Measurements from ENCODE around the gene FAM180A.

The FAM180A gene

DNA sequence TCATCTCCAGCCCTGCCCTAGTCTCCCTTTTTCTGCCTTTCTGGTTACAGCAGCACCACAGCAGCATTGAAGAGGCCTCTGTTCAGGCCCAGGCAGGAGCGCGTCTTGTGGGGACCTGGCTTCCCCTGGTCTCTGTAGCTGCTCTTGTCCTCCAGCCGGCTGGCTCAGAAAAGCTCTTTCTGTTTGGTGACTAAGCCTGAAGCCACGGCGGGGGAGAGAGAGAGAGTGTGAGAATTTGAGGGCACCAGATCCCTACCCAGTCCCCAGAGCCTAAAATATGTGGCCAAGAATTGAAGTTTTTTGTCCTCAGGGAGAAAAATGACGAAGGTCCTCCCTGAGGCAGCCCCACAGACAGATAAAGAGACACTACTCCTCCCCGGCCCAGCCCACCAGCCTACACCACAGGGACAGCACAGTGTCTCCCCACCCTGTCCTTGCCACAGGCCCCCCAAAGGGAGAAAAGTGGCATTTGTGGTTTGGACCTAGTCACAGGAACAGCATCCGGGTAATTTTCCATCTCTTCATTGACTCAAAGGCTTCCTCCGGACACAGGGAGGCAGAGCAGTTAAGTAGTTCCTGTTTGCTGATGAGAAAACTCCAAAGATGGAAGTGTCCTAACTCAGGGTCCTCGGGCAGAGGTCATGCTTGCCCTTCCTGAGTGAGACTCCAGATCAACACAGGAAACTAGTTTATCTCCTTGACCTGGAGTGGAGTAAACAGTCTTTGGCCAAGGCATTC lies 13.3 kb upstream of the FAM180A start:
- DNase-seq (ENCODE audit: low read depth, low spot score): no peak
- no peaks in the 10 kb centered on the region for H3K36me3 ChIP-seq (ENCODE audit: insufficient read depth, insufficient read length, low read length)
- H3K4me1 ChIP-seq (ENCODE audit: insufficient read depth, insufficient read length): no peaks in the 10 kb centered on the region
- H3K9me3 ChIP-seq (ENCODE audit: insufficient read depth, low read length): peaks cover 4% of the 10 kb centered on the region; the same call in 1 of the 2 replicates
- TF ChIP-seq ZNF274 (IDR thresholded peaks at IDR 0.05; ENCODE audit: low read depth, low read length) (no peak), SUZ12 (IDR thresholded peaks at IDR 0.05; ENCODE audit: extremely low read depth, insufficient read depth, insufficient read length) (no peak), YY1 (IDR thresholded peaks at IDR 0.05; ENCODE audit: insufficient read depth, insufficient read length) (no peak)
- no peak overlapping the region for H3K9ac ChIP-seq (ENCODE audit: insufficient read length, low read depth)
- no peaks in the 10 kb centered on the region for H3K27me3 ChIP-seq (ENCODE audit: insufficient read depth, insufficient read length)
- H3K4me3 ChIP-seq (ENCODE audit: insufficient read length, low read depth): no peak overlapping the region

GRCh38 chr7:135759532-135759931 lies 10.9 kb upstream of the FAM180A start:
- no peaks in the 10 kb centered on the region for H3K4me1 ChIP-seq (ENCODE audit: insufficient read depth, insufficient read length)
- no peak overlapping the region for H3K9ac ChIP-seq (ENCODE audit: insufficient read length, low read depth)
- TF ChIP-seq SUZ12 (IDR thresholded peaks at IDR 0.05; ENCODE audit: extremely low read depth, insufficient read depth, insufficient read length) (no peak), YY1 (IDR thresholded peaks at IDR 0.05; ENCODE audit: insufficient read depth, insufficient read length) (no peak)
- H3K9me3 ChIP-seq (ENCODE audit: insufficient read depth, low read length): peaks cover 5% of the 10 kb centered on the region; the same call in 1 of the 2 replicates
- DNase-seq (ENCODE audit: low read depth, low spot score): no peak
- H3K27me3 ChIP-seq (ENCODE audit: insufficient read depth, insufficient read length): no peaks in the 10 kb centered on the region
- no peak overlapping the region for H3K4me3 ChIP-seq (ENCODE audit: insufficient read length, low read depth)
- H3K36me3 ChIP-seq (ENCODE audit: insufficient read depth, insufficient read length, low read length): no peaks in the 10 kb centered on the region

GRCh38 chr7:135758531-135758932 lies 9.9 kb upstream of the FAM180A start:
- Histone ChIP-seq H3K27me3 (ENCODE audit: insufficient read depth, insufficient read length) (no peaks in the 10 kb centered on the region), H3K4me3 (ENCODE audit: insufficient read length, low read depth) (no peak overlapping the region), H3K9ac (ENCODE audit: insufficient read length, low read depth) (no peak overlapping the region), H3K4me1 (ENCODE audit: insufficient read depth, insufficient read length) (no peaks in the 10 kb centered on the region), H3K9me3 (ENCODE audit: insufficient read depth, low read length) (peaks cover 6% of the 10 kb centered on the region; the same call in 1 of the 2 replicates), H3K36me3 (ENCODE audit: insufficient read depth, insufficient read length, low read length) (no peaks in the 10 kb centered on the region)
- no peak for TF ChIP-seq YY1 (IDR thresholded peaks at IDR 0.05; ENCODE audit: insufficient read depth, insufficient read length)
- no peak for TF ChIP-seq SUZ12 (IDR thresholded peaks at IDR 0.05; ENCODE audit: extremely low read depth, insufficient read depth, insufficient read length)
- no peak for TF ChIP-seq ZNF274 (IDR thresholded peaks at IDR 0.05; ENCODE audit: low read depth, low read length)
- DNase-seq (ENCODE audit: low read depth, low spot score): peak; percentile 43

GRCh38 chr7:135757719-135758411 lies 9.3 kb upstream of the FAM180A start:
- no peak overlapping the region for H3K9ac ChIP-seq (ENCODE audit: insufficient read length, low read depth)
- no peak for DNase-seq (ENCODE audit: low read depth, low spot score)
- H3K4me3 ChIP-seq (ENCODE audit: insufficient read length, low read depth): no peak overlapping the region
- no peak for TF ChIP-seq ZNF274 (IDR thresholded peaks at IDR 0.05; ENCODE audit: low read depth, low read length)
- TF ChIP-seq SUZ12 (IDR thresholded peaks at IDR 0.05; ENCODE audit: extremely low read depth, insufficient read depth, insufficient read length): no peak
- no peak for TF ChIP-seq YY1 (IDR thresholded peaks at IDR 0.05; ENCODE audit: insufficient read depth, insufficient read length)
- no peaks in the 10 kb centered on the region for H3K36me3 ChIP-seq (ENCODE audit: insufficient read depth, insufficient read length, low read length)
- no peaks in the 10 kb centered on the region for H3K4me1 ChIP-seq (ENCODE audit: insufficient read depth, insufficient read length)
- H3K27me3 ChIP-seq (ENCODE audit: insufficient read depth, insufficient read length): no peaks in the 10 kb centered on the region
- H3K9me3 ChIP-seq (ENCODE audit: insufficient read depth, low read length): peaks cover 12% of the 10 kb centered on the region; the same call in 1 of the 2 replicates

GRCh38 chr7:135756191-135756590 lies 7.6 kb upstream of the FAM180A start:
- no peaks in the 10 kb centered on the region for H3K27me3 ChIP-seq (ENCODE audit: insufficient read depth, insufficient read length)
- no peak overlapping the region for H3K9ac ChIP-seq (ENCODE audit: insufficient read length, low read depth)
- no peaks in the 10 kb centered on the region for H3K36me3 ChIP-seq (ENCODE audit: insufficient read depth, insufficient read length, low read length)
- DNase-seq (ENCODE audit: low read depth, low spot score): no peak
- H3K4me1 ChIP-seq (ENCODE audit: insufficient read depth, insufficient read length): no peaks in the 10 kb centered on the region
- peaks cover 12% of the 10 kb centered on the region; the same call in 1 of the 2 replicates for H3K9me3 ChIP-seq (ENCODE audit: insufficient read depth, low read length)
- TF ChIP-seq YY1 (IDR thresholded peaks at IDR 0.05; ENCODE audit: insufficient read depth, insufficient read length) (no peak), ZNF274 (IDR thresholded peaks at IDR 0.05; ENCODE audit: low read depth, low read length) (no peak)
- H3K4me3 ChIP-seq (ENCODE audit: insufficient read length, low read depth): no peak overlapping the region

DNA sequence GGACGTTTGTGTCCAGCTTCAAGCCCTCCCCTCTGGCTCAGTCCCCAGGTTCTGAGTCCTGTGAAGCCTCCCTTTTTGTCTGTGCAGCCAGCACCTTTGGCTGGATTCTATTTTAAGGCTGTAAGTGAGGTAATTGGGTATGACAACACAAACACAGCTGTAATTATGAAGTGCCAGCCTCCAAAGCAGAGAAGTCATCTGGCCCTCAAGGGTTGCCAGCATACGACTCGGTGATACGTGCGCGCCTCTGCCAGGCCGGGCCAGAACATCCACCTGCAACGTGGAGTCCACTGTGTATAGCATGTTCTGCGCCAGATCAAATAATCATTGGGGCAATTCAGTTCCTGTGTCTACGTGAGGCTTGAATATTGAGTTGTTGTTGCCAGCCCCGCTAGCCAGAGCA lies 6.7 kb upstream of the FAM180A start:
- TF ChIP-seq YY1 (IDR thresholded peaks at IDR 0.05; ENCODE audit: insufficient read depth, insufficient read length) (no peak), SUZ12 (IDR thresholded peaks at IDR 0.05; ENCODE audit: extremely low read depth, insufficient read depth, insufficient read length) (no peak), ZNF274 (IDR thresholded peaks at IDR 0.05; ENCODE audit: low read depth, low read length) (no peak)
- no peak for DNase-seq (ENCODE audit: low read depth, low spot score)
- Histone ChIP-seq H3K4me3 (ENCODE audit: insufficient read length, low read depth) (no peak overlapping the region), H3K36me3 (ENCODE audit: insufficient read depth, insufficient read length, low read length) (no peaks in the 10 kb centered on the region), H3K9me3 (ENCODE audit: insufficient read depth, low read length) (peaks cover 12% of the 10 kb centered on the region; the same call in 1 of the 2 replicates), H3K27me3 (ENCODE audit: insufficient read depth, insufficient read length) (no peaks in the 10 kb centered on the region), H3K9ac (ENCODE audit: insufficient read length, low read depth) (no peak overlapping the region), H3K4me1 (ENCODE audit: insufficient read depth, insufficient read length) (no peaks in the 10 kb centered on the region)
